Endothelial cell of umbilical vein (primary cell): ENCODE measurements around the gene STAG1. TPM values are rescaled to one million over a fixed set of nuclear protein-coding genes. Genes with fewer than 3 reads are reported as not detected.

ENCODE experiments used
- BruUV-seq: library from RNA; stranded (reverse); fragments of 400-500 nt; replicated peaks from 2 replicates; lab custom pipeline; 2021; lab: Mats Ljungman, UMichigan
- CTCF ChIA-PET: fragments of 300-600, 350-600 bp; sonication (Branson Sonifier 250); formaldehyde crosslinking; loops from one replicate; lab custom pipeline; 2021; ENCODE audit warnings: antibody characterized with exemption, inconsistent platforms; lab: Charles Lee
- POLR2A ChIA-PET: fragments of 300-600, 350-600 bp; sonication (Branson Sonifier 250); formaldehyde crosslinking; loops from one replicate; lab custom pipeline; 2021; ENCODE audit warnings: antibody characterized with exemption, inconsistent platforms; lab: Charles Lee
- DNase-seq: peaks from one replicate; pipeline ENCODE4 v3.0.0-alpha.2; 2011; ENCODE audit warnings: low read depth, low spot score
- FAIRE-seq: peaks from 2 replicates; lab custom pipeline; 2011; peaks lifted over from hg19 to GRCh38; lab: Jason Lieb, UNC
- H2AFZ ChIP-seq: 2 replicates; pipeline ENCODE4 v1.6.0; 2012; ENCODE audit warnings: low read depth, low read length, control low read depth, inconsistent platforms
- H3K27ac ChIP-seq: 2 replicates; pipeline ENCODE4 v1.5.1; 2011; ENCODE audit warnings: low read depth, mild to moderate bottlenecking, control low read depth, low read length, moderate library complexity; ENCODE audit not compliant: insufficient read depth
- H3K27me3 ChIP-seq, 2 experiments: 2 replicates each; pipeline versions ENCODE4 v1.6.0 to v1.6.1; 2011; ENCODE audit warnings: low read length in 2 of 2, mixed read lengths in 1 of 2; ENCODE audit not compliant: control insufficient read depth in 2 of 2, insufficient read depth in 2 of 2
- H3K36me3 ChIP-seq, 2 experiments: 2 replicates in 1 of 2; 3 replicates in 1 of 2; pipeline ENCODE4 v1.5.1; 2011; ENCODE audit warnings: low read length in 2 of 2, mild to moderate bottlenecking in 1 of 2, moderate library complexity in 1 of 2; ENCODE audit not compliant: control insufficient read depth in 2 of 2, insufficient read depth in 2 of 2; ENCODE audit errors: extremely low read depth in 1 of 2
- H3K4me1 ChIP-seq: 3 replicates; pipeline ENCODE4 v1.5.1; 2011; ENCODE audit warnings: mild to moderate bottlenecking, low read length; ENCODE audit not compliant: control insufficient read depth, insufficient read depth; ENCODE audit errors: extremely low read depth
- H3K4me2 ChIP-seq: 2 replicates; pipeline ENCODE4 v1.6.1; 2011; ENCODE audit warnings: low read length, control low read depth, mixed read lengths; ENCODE audit not compliant: insufficient read depth
- H3K4me3 ChIP-seq, 3 experiments: fragments of 200-600 bp in 1 of 3; sonication (generic), shearing (Covaris generic) in 1 of 3; replicated peaks in 1 of 3; 2 replicates each; pipeline ENCODE4 v1.5.1; 2011 to 2016; ENCODE audit warnings: control low read depth in 3 of 3, low read length in 3 of 3, mild to moderate bottlenecking in 2 of 3, inconsistent platforms in 1 of 3, low read depth in 1 of 3, moderate library complexity in 1 of 3; ENCODE audit not compliant: insufficient read depth in 1 of 3
- H3K79me2 ChIP-seq: 2 replicates; pipeline ENCODE4 v1.6.0; 2012; ENCODE audit warnings: low read length, inconsistent platforms; ENCODE audit not compliant: control insufficient read depth, insufficient read depth
- H3K9ac ChIP-seq: replicated peaks from 2 replicates; pipeline ENCODE3; 2011; ENCODE audit warnings: low read length, control low read depth; ENCODE audit not compliant: insufficient read depth; ENCODE audit errors: extremely low read depth
- H3K9me1 ChIP-seq: replicated peaks from 3 replicates; pipeline ENCODE4 v1.6.0; 2011; ENCODE audit warnings: mild to moderate bottlenecking, low read length; ENCODE audit not compliant: control insufficient read depth, insufficient read depth; ENCODE audit errors: extremely low read depth
- H3K9me3 ChIP-seq: replicated peaks from 2 replicates; pipeline ENCODE4 v1.5.1; 2012; ENCODE audit warnings: low read length, inconsistent platforms; ENCODE audit not compliant: control insufficient read depth, insufficient read depth
- H4K20me1 ChIP-seq: replicated peaks from 2 replicates; pipeline ENCODE3; 2011; ENCODE audit warnings: mild to moderate bottlenecking, low read length; ENCODE audit not compliant: control insufficient read depth, insufficient read depth; ENCODE audit errors: extremely low read depth
- EZH2 ChIP-seq: IDR thresholded peaks from 2 replicates; pipeline ENCODE4 v1.6.1; 2012; ENCODE audit warnings: borderline replicate concordance, low read depth, mild to moderate bottlenecking, moderate library complexity, low read length, inconsistent platforms; ENCODE audit not compliant: severe bottlenecking
- FOS ChIP-seq: IDR thresholded peaks from 2 replicates; pipeline ENCODE4 v1.6.1; 2011; ENCODE audit warnings: mild to moderate bottlenecking, low read length, moderate library complexity, borderline replicate concordance; ENCODE audit not compliant: insufficient read depth
- GATA2 ChIP-seq: IDR thresholded peaks from 2 replicates; pipeline ENCODE4 v1.7.0; 2011; ENCODE audit warnings: low read depth, mild to moderate bottlenecking, moderate library complexity, mixed read lengths, low read length; ENCODE audit not compliant: insufficient read length, insufficient read depth
- JUN ChIP-seq: IDR thresholded peaks from 2 replicates; pipeline ENCODE4 v1.6.1; 2011; ENCODE audit warnings: borderline replicate concordance, low read depth; ENCODE audit not compliant: insufficient read length, insufficient read depth
- MAX ChIP-seq: IDR thresholded peaks from 2 replicates; pipeline ENCODE4 v1.6.1; 2011; ENCODE audit not compliant: insufficient read depth, insufficient read length
- MYC ChIP-seq: IDR thresholded peaks from one replicate; pipeline ENCODE4 v1.6.1; 2011; ENCODE audit warnings: mild to moderate bottlenecking, low read depth, low read length
- POLR2A ChIP-seq: IDR thresholded peaks from 2 replicates; pipeline ENCODE4 v1.6.1; 2012; ENCODE audit warnings: low read depth, mild to moderate bottlenecking, control low read depth, low read length
- POLR2AphosphoS5 ChIP-seq: IDR thresholded peaks from 2 replicates; pipeline ENCODE4 v1.6.1; 2012; ENCODE audit warnings: low read depth, mild to moderate bottlenecking, control low read depth, low read length, moderate library complexity; ENCODE audit not compliant: insufficient read depth
- dilution Hi-C: fragments of 300-500 bp; cut with MboI; formaldehyde crosslinking; loops from one replicate; pipeline ENCODE4 v1.15.0; 2019; ENCODE audit warnings: low sequenced_read_pairs; ENCODE audit not compliant: extremely low pct_ligation_motif_present
- intact Hi-C: fragments of 100-400 bp; cut with micrococcal nuclease; formaldehyde crosslinking; loops from one replicate; pipeline ENCODE4 v1.10.0; 2022
- polyA plus RNA-seq, 4 experiments: library from polyadenylated mRNA; depleted of rRNA in 3 of 4; stranded (reverse) in 3 of 4; unstranded in 1 of 4; fragments of >200 nt; gene quantifications; 2 replicates each; pipeline versions ENCODE4 v1.2.1 to v1.2.3, GENCODE V29; 2011 to 2012; ENCODE audit warnings: missing spikeins in 1 of 4
- total RNA-seq: library from RNA; stranded (reverse); gene quantifications from 2 replicates; pipeline ENCODE4 v1.2.3, GENCODE V29; 2021
- TF ChIP-seq, protein P1 (sequence below), 2 donors: IDR thresholded peaks; 1 replicate in 1 of 2; 2 replicates in 1 of 2; pipeline ENCODE4 v1.5.1; 2011; ENCODE audit warnings: low read length in 2 of 2, mild to moderate bottlenecking in 2 of 2, moderate library complexity in 2 of 2, control low read depth in 1 of 2, inconsistent platforms in 1 of 2, low read depth in 1 of 2; ENCODE audit not compliant: insufficient read depth in 1 of 2; ENCODE audit errors: extremely low read depth in 1 of 2

The STAG1 gene
- total and polyA plus RNA-seq, 2 donors (not counting 3 experiments of a cell fraction or from before 2014, with no cell fraction given), result 7.4 to 42.1 TPM

DNA sequence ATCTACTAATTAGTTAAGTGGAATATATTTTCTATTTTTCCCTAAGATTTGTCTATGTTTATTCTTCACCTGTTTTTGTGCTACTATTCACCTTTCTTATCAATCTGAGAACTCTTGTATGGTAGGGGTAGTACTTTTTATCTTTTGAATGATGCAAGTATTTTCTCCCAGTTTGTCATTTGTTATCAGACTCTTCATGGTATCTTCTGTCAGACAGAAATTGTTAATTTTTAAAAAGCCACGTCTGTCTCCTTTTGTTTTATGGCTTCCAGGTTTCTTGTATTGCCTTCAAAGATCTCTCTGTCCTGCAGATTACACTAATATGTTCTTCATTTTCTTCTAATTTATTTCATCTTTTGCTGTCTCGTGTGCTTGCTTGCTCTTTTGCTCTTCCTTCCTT lies 317.7 kb downstream of the STAG1 start:
- Histone ChIP-seq H4K20me1 (no peaks in the 10 kb centered on the region), H2AFZ (no peak overlapping the region), H3K36me3 (no peaks in the 10 kb centered on the region), H3K4me2 (no peak overlapping the region), H3K9me3 (no peaks in the 10 kb centered on the region), H3K27me3 (no peaks in the 10 kb centered on the region), H3K4me1 (no peaks in the 10 kb centered on the region), H3K4me3 (no peak overlapping the region), H3K9ac (no peak overlapping the region), H3K9me1 (no peaks in the 10 kb centered on the region), H3K27ac (no peak overlapping the region), H3K79me2 (no peaks in the 10 kb centered on the region)
- dilution Hi-C loops (no loop called here), intact Hi-C loops (no loop called here)
- FAIRE-seq, result no peak
- TF ChIP-seq GATA2 (no peak), EZH2 (no peak), JUN (no peak), POLR2AphosphoS5 (no peak), MAX (no peak), FOS (no peak)
- DNase-seq, result no peak
- CTCF ChIA-PET, result no interaction called here
- POLR2A ChIA-PET, result no interaction called here
- no TSS peak for BruUV-seq

GRCh38 chr3:136432685-136433084 lies 319.5 kb downstream of the STAG1 start:
- FAIRE-seq, result no peak

More at GRCh38 chr3:136432685-136433084, 319.5 kb downstream of the STAG1 start:
- no peaks in the 10 kb centered on the region for H3K9me1 ChIP-seq
- H3K4me1 ChIP-seq, result no peaks in the 10 kb centered on the region
- TF ChIP-seq POLR2A (no peak), MAX (no peak), EZH2 (no peak), MYC (no peak), GATA2 (no peak), JUN (no peak)
- TF ChIP-seq, protein P1, sequence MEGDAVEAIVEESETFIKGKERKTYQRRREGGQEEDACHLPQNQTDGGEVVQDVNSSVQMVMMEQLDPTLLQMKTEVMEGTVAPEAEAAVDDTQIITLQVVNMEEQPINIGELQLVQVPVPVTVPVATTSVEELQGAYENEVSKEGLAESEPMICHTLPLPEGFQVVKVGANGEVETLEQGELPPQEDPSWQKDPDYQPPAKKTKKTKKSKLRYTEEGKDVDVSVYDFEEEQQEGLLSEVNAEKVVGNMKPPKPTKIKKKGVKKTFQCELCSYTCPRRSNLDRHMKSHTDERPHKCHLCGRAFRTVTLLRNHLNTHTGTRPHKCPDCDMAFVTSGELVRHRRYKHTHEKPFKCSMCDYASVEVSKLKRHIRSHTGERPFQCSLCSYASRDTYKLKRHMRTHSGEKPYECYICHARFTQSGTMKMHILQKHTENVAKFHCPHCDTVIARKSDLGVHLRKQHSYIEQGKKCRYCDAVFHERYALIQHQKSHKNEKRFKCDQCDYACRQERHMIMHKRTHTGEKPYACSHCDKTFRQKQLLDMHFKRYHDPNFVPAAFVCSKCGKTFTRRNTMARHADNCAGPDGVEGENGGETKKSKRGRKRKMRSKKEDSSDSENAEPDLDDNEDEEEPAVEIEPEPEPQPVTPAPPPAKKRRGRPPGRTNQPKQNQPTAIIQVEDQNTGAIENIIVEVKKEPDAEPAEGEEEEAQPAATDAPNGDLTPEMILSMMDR (IDR thresholded peaks at IDR 0.05; ENCODE audit: extremely low read depth in 1 of 2, insufficient read depth in 1 of 2, low read depth in 1 of 2, low read length in 2 of 2), result no peak
- no peaks in the 10 kb centered on the region for H3K9me3 ChIP-seq
- POLR2A ChIA-PET, result no interaction called here
- dilution Hi-C loops (no loop called here), intact Hi-C loops (no loop called here)
- CTCF ChIA-PET, result interaction anchor here (1.5 kb wide), 1 partner anchor 11 kb away, joined by 3 read pairs; no protein-coding TSS in a partner anchor
- no peak overlapping the region for H2AFZ ChIP-seq
- no peaks in the 10 kb centered on the region for H3K36me3 ChIP-seq
- no peak overlapping the region for H3K27ac ChIP-seq
- H3K4me3 ChIP-seq, result no peak overlapping the region
- no peaks in the 10 kb centered on the region for H3K79me2 ChIP-seq
- DNase-seq, result no peak
- no TSS peak for BruUV-seq
- no peaks in the 10 kb centered on the region for H4K20me1 ChIP-seq
- H3K9ac ChIP-seq, result no peak overlapping the region
- no peak overlapping the region for H3K4me2 ChIP-seq
- H3K27me3 ChIP-seq, result no peaks in the 10 kb centered on the region
